BJ (cell line): ENCODE results near the gene C6orf141. TPM values are rescaled to one million over a fixed set of nuclear protein-coding genes. Genes with fewer than 3 reads are reported as not detected.

Source experiments
- CTCF ChIA-PET: fragments of 350-600 bp; formaldehyde crosslinking; extraction: SDS; loops from one replicate; lab custom pipeline; 2021; ENCODE audit warnings: antibody characterized with exemption, inconsistent platforms; lab: Yijun Ruan, JAX
- POLR2A ChIA-PET: fragments of 300-600 bp; sonication (Branson Sonifier 250); formaldehyde crosslinking; extraction: SDS; loops from one replicate; lab custom pipeline; 2021; ENCODE audit warnings: antibody characterized with exemption; lab: Charles Lee
- DNase-seq: peaks from one replicate; pipeline ENCODE4 v3.0.0-alpha.2; 2011; ENCODE audit warnings: low read depth
- H3K27me3 ChIP-seq: 2 replicates; pipeline ENCODE4 v1.6.0; 2011; ENCODE audit warnings: low read length; ENCODE audit not compliant: control insufficient read depth, insufficient read depth
- H3K36me3 ChIP-seq: 2 replicates; pipeline ENCODE4 v1.5.1; 2011; ENCODE audit warnings: low read length; ENCODE audit not compliant: control insufficient read depth, insufficient read depth
- H3K4me3 ChIP-seq: 2 replicates; pipeline ENCODE4 v1.5.1; 2011; ENCODE audit warnings: low read depth, mild to moderate bottlenecking, control low read depth, low read length
- CTCF ChIP-seq: IDR thresholded peaks from 2 replicates; pipeline ENCODE4 v1.5.1; 2011; ENCODE audit warnings: low read depth, mild to moderate bottlenecking, control low read depth, inconsistent platforms, low read length, moderate library complexity; ENCODE audit not compliant: insufficient read depth
- polyA plus RNA-seq: library from polyadenylated mRNA; depleted of rRNA; stranded (reverse); fragments of >200 nt; gene quantifications from 2 replicates; pipeline ENCODE4 v1.2.3, GENCODE V29; 2011

The C6orf141 gene
- polyA plus RNA-seq, 1 experiment: 0.22 TPM

- ChIA-PET POLR2A (no interaction called here), CTCF (interaction anchor here (0.7 kb wide), 1 partner anchor 84 kb away, joined by 3 read pairs; no protein-coding TSS in a partner anchor)
- no peak for TF ChIP-seq CTCF
- Histone ChIP-seq H3K4me3 (no peak overlapping the region), H3K36me3 (no peaks in the 10 kb centered on the region), H3K27me3 (no peaks in the 10 kb centered on the region; the same call in 1 of the 2 replicates)
- no peak for DNase-seq
These were observed 27.5 kb upstream of the C6orf141 start for GRCh38 chr6:49522710-49523593.

GRCh38 chr6:49523901-49524300 is 26.6 kb upstream of the C6orf141 start:
- Histone ChIP-seq H3K4me3 (no peak overlapping the region), H3K36me3 (no peaks in the 10 kb centered on the region), H3K27me3 (no peaks in the 10 kb centered on the region; the same call in 1 of the 2 replicates)
- CTCF ChIA-PET: interaction anchor here (0.7 to 1.7 kb wide), 2 partner anchors 8 to 83 kb away, joined by 3 to 4 read pairs; no protein-coding TSS in a partner anchor
- TF ChIP-seq CTCF: no peak
- no peak for DNase-seq
- POLR2A ChIA-PET: no interaction called here

- Histone ChIP-seq H3K36me3 (no peaks in the 10 kb centered on the region), H3K27me3 (no peaks in the 10 kb centered on the region; the same call in 1 of the 2 replicates), H3K4me3 (no peak overlapping the region)
- DNase-seq: no peak
- ChIA-PET POLR2A (no interaction called here), CTCF (interaction anchor here (1.7 kb wide), 1 partner anchor 7 kb away, joined by 4 read pairs; no protein-coding TSS in a partner anchor)
- TF ChIP-seq CTCF: no peak
These were observed 25.9 kb upstream of the C6orf141 start for GRCh38 chr6:49524541-49524940.

- ChIA-PET CTCF (no interaction called here), POLR2A (no interaction called here)
- H3K4me3 ChIP-seq: no peak overlapping the region
- no peak for DNase-seq
- TF ChIP-seq CTCF: no peak
- H3K27me3 ChIP-seq: no peaks in the 10 kb centered on the region; the same call in 1 of the 2 replicates
- H3K36me3 ChIP-seq: no peaks in the 10 kb centered on the region
These were observed 23.9 kb upstream of the C6orf141 start for GRCh38 chr6:49526598-49526997.

GRCh38 chr6:49527320-49527719 is 23.1 kb upstream of the C6orf141 start:
- DNase-seq: no peak
- POLR2A ChIA-PET: no interaction called here
- no peaks in the 10 kb centered on the region; the same call in 1 of the 2 replicates for H3K27me3 ChIP-seq
- CTCF ChIA-PET: no interaction called here
- no peaks in the 10 kb centered on the region for H3K36me3 ChIP-seq
- no peak overlapping the region for H3K4me3 ChIP-seq
- no peak for TF ChIP-seq CTCF
